DMS79 (cell line): ENCODE data around the gene SERPINE2.

Source experiments
- DNase-seq: peaks from one replicate; lab custom pipeline; 2025; lab: John Stamatoyannopoulos, UW

Gene SERPINE2, protein sequence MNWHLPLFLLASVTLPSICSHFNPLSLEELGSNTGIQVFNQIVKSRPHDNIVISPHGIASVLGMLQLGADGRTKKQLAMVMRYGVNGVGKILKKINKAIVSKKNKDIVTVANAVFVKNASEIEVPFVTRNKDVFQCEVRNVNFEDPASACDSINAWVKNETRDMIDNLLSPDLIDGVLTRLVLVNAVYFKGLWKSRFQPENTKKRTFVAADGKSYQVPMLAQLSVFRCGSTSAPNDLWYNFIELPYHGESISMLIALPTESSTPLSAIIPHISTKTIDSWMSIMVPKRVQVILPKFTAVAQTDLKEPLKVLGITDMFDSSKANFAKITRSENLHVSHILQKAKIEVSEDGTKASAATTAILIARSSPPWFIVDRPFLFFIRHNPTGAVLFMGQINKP

DNA sequence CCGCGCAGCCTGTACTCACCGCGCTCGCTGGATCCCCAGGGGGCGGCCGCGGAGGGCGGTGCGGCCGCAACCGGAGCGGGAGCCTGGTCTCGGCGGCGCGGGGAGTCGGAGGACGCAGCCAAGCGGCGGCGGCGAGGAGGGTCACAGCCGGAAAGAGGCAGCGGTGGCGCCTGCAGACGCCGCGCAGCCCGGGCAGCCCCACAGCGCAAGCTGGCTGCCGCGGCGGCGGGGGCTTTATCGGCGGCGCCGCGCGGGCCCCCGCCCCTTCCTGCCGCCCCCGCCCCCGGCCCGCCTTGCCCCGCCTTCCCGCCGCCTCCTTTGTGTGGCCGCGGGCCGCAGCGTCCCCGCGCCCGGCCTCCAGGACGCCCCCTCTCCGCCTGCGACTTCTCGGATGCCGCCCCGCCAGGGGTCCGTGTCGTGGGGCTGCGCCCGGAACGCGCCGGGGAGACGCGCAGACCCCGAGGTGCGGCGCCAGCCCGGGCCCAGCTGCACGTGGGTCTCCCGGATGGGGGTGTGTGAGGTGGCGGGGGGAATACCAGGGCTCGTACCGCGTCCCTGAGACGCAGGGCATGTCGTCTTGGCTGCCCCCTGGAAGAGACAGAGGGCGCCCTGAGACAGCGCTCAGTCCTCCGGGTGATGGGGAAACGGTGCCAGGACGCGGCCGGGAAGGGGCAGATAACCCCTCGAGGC, at the start of gene SERPINE2:
Gene SERPINE2, minus strand, starts transcription at position 207 of the 690 bp plus-strand sequence. CDS start 37,386 bp downstream, outside the sequence.
- DNase-seq = no peak

DNA sequence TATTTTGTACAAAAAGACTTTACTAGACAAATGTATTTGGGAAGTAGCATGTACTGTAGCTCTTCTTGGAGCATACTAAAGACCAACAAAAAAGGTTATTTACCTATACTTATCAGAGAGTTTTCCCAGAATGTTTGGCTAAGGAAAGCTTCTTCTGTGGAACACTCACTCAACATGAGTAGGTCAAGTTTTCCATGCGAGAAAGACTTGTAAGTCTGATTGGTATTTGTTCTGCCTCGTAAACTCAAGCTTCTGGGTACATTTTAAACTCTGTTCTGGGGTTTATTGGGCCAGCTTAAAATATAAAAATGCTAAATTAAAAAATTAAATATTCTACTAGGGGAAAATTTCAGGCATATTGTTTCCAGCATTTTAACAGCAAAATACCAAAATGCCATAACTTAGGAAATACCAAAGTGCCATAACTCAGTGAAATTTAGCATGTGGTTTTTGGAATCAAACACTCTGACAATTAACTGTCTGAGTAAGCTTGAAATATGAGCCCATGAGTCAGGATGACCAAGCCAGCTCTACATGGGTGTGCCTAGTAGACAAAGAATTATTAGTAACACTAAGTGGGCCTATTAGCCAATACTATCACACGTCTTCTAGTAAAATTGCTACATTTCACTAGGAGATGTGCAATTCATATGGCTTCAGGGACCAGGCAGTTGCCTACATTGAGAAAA, 47.3 kb upstream of the SERPINE2 start:
- no peak for DNase-seq

DNA sequence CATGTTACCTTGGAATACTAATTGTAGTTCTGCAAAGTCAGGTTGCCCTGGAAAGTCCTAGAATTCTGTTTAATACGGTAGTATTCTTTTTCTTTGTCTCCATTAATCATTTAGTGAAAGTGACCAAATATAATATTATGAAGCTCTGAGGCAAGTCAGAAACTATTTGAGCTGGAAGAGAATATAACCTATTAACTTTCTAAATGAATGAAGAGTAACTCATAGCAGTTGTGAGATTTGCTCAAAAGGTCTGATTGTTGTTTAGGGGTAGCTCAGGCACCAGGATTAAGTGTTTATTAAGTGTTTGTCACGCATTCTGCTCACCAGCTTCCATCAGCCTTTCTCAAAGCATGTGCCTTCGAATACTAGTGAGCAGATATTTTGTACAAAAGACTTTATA, 46.7 kb upstream of the SERPINE2 start:
- no peak for DNase-seq

DNA sequence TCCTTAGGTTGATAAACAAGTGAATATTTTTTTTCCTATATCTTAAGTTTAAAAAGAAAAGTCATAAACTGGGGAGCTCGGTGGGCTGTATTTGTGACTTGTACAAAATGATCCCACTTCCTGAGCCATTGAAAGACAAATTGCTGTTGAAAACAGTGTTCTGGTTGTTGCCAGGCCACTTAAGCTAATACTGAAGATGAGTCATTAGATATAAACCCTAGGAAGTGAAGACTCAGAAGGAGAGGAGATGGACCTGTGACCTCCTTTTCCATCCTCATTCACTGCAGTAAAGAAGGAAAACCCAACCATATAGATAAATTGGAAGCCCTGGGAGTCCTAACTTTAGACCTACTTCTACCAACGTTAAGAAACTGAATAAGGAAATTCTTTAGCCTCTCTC, 46.2 kb upstream of the SERPINE2 start:
- DNase-seq = no peak

DNA sequence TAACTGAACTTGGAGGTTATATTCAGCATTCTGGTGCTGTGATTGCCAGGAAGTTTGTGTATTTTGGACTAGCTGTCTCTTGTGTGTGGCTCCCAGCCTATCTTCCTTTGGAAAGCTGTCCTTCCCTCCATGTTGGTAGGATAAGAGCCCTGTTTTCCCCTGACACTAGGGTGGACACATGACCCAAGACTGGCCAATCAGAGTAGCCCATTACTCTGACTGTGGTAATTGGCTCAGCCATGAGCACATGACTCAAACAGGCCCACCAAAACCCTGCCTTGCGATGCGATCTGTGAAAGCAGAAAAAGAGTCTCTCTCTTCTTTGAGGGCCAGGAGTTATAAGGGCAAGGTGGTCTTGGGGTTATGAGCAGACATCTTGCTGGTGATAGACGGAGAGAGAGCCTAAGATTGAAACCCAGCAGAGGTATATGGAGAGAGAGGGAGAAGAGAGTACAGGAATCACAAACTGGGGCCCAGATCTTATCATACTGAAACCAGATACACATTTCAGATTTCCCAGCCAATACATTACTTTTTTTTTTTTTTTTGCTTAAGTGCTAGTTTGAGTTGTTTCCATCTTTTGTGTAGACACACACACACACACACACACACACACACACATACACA, 45.3 kb upstream of the SERPINE2 start:
- no peak for DNase-seq

DNA sequence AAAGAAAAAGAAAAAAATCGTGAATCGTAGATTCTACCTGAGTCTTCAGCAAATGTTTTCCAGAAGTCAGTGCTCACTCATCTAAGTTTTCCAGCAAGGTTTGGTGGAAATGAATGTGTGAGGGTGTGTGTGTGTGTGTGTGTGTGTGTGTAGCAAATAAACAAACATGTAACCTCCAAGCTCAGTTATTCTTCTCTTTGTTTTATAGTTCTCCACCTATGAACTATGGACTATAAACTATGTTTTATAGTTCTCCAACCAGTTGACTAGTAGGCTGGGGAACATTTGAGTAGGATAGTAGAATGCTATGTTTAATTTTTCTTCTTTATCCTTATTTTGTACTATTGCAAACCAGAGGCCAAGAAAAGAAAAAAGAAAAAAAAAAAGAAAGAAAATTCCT, 44.6 kb upstream of the SERPINE2 start:
- DNase-seq = no peak

DNA sequence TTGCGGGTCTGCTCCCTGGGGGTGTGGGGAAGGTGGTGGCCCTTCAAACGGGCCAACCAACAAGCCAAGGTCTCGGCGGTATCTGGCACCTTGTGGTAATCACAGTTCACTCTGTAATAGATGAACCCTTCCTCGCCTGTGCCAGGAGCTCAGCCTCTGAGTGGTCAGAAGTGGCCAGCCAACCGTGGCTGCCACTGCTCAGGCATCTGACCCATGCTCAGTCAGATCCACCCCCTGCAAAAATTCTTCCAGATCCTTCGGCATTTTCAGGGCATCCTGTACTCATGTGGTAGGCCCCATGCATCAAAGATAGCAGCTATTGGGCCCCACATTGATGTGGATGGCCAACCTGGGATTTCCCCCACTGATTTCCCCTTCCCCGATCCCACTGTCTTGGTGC, 39.6 kb upstream of the SERPINE2 start:
- DNase-seq = no peak

DNA sequence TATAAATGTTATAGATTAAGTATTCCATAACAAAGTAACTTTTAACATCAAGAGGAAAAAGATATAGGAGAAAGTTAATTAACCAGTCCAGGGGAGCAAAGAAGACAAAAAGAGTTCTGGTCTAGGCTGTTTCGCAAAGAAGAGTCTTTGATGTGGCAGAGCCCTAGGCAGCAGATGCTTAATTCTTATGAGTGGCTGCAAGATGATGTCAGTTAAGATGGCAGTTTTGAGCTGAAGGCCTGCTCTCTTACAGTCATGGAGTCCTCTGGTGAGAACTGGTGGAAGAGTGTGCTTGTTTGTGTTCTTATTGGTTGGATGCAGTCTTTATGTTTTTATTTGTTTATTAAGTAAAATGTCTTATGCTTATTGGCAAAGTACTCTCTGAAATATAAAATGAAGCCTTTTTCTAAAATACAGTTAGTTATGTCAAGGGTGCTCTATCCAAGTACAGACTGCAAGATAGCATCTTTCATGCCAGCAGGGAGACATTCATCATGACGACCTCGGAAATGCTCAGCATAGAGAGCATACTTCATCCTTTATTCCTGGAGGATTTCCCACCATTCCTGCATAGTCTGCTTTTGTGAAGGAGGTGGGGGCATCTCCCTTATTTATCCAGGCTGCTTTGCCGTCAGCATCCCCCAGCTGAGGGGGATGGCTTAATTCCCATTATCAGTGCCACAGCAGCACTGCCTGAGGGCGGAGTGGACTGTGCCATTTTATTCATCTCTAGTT, 38.9 kb upstream of the SERPINE2 start:
- DNase-seq = no peak

DNA sequence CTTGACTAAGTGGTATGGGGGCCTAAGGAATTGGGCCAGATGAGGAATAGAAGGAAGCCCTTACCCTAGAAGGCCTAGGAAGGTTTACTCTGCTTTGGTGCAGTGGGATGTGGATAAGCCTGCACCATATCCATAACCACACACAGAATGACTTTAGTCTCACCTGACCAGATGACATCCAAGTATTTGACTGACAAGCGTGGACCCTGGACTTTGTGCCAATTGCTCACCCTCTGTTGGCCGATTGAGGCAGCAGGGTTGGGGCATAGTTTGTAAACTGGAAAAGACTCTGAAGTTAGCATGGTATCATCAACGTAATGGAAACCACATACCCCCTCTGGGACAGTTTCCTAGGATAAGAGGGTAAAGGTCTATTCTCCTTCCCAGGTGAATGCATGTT, 36.5 kb upstream of the SERPINE2 start:
- DNase-seq = no peak

DNA sequence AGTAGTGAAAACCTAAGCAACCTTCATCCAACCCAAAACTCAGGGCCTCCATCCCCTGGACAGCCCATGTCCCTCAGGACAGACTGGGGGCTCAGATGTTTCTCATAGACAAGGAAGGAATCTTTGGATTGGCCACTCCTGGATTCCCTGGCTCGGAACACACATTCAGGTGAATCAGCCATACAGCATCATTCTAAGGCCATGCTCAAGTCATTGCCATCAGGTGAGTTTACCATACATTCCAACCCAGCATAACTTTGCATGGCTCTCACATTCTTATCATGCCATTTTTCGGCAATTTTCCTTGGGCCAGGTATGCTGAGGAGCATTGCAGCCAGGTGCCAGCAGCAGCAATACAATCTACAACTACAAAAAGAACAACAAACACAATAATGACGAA, 34.6 kb upstream of the SERPINE2 start:
- DNase-seq = no peak

DNA sequence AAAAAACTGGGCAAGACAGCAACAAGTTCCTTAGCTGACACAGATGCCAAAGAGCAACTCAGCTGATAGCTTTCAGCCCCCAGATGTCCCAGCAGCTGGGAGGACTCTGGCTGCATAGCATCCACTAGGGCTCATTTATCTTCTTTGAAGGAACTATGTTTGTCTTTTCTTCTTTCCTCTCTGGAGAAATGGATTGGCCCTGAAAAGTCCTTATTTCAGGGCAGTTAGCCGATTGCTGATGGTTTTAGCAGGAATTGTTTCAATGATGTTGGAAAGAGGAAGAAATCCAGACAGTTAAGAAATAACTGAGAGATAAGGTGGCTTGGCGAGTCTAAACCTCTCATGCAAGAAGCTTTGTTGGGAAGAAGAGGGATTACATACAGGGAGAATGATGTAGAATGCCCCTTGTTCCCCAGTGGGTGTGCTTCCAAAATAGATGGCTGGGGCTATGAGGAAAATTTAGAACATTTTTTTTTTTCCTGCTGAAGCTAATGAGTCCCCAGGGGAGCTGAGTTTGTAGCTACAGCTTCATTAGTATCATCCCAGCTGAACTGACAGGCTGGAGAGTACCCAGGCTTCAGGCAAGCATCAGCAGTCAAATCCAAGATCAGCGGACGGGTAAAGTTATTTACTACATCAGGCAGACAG, 33.6 kb upstream of the SERPINE2 start:
- no peak for DNase-seq

DNA sequence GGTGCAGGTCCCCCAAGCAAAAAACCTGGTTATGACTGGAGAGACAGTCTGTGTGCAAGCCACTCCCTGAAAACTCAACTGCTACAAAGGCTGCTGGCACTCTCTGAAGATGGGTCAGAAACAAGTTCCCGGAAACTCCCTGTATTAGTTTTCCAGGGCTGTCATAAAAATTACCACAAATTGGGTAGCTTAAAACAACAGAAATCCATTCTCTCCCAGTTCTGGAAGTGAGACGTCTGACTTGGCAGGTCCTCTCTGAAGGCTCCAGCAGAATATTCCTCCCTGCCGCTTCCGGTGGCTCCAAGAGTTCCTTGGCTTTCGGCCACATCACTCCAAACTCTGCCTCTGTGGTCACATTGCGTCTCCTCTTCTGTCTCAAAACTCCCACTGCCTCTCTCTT, 30.1 kb upstream of the SERPINE2 start:
- no peak for DNase-seq

DNA sequence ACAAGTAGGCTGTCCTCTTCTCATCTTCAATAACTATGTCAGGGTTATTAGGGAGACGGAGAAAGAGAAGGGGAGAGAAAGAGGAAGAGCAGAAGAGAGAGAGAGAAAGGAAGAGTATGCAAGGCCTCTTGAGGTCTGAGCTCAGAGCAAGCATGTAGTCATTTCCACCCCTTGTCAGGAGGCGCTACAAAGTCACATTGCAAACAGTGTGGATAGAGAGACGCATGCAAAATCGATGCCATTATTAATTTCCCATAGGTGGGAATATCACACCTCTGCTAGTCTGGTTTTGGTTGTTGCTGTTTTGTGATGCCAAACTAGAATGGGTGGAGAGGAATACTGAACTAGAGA, 24.2 kb upstream of the SERPINE2 start:
- DNase-seq = no peak

DNA sequence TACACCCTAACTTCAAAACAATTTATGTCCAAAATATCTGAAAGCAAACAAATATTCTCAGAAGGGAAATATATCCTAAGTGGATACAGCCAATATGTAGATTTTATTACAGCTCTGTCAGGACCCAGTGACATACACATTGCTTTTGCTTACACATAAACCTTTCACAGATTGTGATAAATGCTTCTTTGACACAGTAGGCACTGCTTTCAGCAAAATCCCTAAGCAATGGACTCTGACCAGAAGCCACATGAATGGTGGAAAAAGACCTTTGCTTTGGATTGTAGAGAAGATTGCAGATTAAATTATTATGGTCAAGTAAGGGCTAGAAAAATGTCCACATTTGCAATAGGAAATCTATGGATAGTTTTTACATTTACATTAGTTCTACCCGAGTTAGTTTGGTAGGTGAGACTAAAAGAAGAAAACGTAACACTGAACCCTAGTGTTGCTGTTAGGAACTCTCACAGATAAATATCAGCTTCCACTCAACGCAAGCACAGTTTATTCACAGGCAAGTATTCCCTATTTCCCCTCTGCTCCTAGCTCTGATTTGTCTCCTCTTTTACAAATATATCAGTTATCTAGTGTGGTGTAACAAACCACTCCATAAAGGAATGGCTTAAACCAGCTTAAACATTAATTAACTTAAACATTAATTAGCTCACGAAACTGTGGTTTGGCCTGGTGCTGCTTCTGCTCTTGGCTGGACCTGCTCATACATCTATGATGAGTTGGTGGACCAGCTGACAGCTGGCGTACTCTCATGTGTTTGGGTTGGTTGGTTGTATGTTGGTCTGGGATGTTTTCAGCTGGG, 23.6 kb upstream of the SERPINE2 start:
- DNase-seq = no peak

DNA sequence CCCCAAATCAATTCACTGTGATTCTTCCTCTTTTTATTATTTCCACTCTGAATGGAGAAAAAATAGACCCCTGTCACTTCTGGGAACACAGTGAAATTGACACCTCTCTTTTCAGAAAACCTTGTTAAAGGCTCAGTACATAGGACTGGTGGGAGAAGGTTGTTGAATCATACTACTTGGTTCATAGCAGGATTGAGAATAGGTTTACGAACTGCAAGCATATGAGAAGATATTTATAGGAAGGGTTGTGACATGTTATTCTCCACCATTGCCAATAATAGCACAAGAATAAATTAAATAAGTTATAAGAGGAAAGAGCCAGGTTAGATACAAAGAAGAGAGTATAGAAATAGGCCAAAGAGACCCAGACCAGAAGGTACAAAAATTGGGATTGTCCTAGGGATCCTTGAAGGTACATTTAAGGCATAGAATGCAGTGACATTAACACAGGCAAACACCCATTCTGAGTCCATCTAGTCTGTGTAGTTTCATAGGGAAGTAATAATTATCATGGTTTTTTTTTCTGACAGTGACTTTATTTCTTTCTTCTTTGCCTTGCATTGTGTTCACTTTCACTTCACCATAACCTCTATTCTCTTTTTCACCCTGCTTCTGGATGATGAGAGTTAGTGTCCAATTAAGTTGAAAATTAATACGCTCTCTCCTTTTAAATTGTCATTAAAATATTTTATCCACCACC, 21.8 kb upstream of the SERPINE2 start:
- DNase-seq = no peak

DNA sequence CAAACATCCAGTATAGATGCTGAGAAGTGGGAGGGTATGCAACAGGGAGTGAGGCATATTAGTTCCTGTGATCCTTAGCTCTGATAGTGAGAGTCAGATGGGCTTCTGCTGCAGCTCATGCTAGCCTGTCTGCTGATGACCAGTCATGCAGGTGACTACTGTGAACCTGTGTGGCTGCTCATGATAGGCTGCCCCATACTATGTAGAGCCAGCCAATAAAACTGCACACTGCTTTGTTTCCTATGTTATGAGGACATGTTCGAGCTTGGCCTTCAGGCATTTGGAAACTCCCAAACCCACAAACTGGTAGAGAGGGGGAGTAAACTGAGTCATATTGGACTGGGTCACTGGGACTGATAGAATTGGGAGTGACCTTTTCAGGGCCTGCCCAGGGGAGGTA, 20.1 kb upstream of the SERPINE2 start:
- DNase-seq = no peak

DNA sequence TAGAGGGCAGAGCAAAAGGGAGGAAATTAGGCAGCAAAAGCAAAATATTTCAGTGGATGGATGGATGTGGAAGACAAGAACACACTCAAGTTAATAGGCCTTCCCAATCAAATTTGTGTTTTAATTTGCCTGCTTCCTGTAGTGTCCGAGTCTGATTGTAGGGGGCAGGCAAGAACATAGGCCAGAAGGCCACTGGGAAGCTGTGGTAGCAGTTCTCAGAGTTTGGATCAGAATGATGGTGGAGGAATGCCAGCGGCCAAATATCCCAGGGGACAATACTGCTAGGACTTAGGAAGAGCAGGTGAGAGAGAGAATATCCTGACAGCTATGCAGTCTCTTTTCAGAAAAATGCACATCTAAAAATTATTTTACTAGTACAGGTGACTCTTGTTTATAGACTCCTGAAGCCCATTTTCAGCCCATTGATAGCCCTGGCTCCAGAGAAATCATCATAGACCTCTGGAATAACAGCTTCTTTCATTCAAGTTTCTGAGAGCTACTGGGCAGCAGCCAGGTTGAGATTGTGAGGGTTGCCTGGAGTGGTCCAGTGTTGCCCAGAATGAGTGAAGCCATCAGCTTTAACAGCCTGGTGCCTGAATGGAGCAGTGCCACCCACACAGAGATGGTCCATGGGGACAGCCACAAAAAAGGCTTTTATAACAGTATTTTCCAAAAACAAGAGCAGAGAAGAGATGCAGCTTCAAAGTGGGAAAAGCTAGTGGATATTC, 19.1 kb upstream of the SERPINE2 start:
- DNase-seq = no peak

DNA sequence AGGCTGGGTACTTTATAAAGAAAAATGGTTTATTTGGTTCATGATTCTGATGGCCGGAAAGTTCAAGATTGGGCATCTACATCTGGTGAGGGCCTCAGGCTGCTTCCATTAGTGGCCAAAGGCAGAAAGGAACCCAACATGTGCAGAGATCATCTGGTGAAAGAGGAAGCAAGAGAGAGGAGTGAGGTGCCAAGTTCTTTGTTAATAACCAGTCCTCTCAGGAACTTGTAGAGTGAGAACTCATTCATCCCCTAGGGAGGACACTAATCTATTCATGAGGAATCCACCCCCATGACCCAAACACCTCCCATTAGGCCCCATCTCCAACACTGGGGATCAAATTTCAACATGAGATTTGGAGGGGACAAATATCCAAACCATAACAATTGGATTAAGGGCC, 17.8 kb upstream of the SERPINE2 start:
- DNase-seq = no peak

DNA sequence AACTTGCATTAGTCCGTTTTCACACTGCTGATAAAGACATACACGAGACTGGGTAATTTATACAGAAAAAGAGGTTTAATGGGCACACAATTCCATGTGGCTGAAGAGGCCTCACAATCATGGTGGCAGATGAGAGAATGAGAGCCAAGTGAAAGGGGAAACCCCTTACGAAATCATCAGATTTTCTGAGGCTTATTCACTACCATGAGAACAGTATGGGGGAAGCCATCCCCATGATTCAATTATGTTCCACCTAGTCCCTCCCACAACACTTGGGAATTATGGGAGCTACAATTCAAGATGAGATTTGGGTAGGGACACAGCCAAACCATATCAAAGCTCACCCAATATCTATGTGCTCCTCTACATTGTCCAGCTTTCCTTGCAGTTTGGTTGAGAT, 16.0 kb upstream of the SERPINE2 start:
- no peak for DNase-seq
